Measurements from ENCODE around the gene ANK3.

ANK3 gene

DNA sequence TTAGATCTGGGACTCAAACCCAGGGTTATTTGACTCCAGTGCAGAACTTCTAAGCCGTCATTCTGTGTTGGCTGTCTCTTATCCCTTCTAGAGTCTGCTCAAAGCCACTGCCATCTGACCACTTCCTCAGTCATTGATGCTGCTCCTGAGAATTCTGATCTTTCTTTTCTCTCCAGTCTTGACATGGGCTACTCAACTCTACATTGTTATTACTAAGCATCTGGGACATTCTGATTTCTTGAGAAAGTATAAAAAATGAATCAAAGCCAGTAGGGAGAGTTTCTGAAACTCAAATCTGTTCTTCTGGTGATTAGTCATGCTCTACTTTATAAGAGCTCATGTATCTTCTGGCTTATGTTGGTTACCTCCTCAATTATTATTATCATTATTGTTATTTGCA, 48.7 kb downstream of the ANK3 start:
- DNase-seq: no peak

DNA sequence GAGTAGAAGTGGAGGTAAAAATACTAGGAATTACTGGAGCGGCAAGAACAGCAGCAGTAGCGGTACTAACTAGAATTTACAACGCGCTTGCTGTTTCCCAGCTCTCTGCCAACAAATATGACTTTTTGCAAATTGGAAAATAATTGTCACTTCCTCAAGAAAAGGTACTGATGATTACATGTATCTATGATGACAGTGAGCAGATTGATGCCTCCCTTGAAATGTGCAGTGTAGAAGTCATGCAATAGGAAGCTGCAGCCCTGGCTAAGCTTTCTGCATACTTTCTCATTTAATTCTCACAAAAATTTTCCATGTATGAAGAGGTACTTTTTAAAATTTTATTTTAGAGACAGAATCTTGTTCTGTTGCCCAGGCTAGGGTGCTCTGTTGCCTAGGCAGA, 49.9 kb downstream of the ANK3 start:
- no peak for DNase-seq

DNA sequence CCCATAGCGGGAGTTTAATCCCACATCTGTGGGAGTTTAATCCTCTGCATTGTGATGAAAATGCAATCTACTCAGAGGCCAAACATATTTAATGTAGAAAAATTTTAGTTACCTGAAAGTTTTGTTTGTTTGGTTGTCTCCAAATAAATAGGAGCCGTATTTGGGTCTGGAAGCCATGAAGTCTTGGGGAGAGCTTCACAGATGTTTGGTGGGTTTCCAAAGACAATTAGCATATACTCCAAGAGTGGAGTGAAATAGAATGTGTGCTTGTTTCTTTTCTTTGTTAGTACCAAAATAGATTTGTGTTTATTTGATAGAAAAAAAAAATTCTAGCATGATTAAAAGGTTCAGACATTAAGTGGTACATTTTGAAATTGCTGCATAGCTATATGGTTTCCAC, 50.9 kb downstream of the ANK3 start:
- no peak for DNase-seq

DNA sequence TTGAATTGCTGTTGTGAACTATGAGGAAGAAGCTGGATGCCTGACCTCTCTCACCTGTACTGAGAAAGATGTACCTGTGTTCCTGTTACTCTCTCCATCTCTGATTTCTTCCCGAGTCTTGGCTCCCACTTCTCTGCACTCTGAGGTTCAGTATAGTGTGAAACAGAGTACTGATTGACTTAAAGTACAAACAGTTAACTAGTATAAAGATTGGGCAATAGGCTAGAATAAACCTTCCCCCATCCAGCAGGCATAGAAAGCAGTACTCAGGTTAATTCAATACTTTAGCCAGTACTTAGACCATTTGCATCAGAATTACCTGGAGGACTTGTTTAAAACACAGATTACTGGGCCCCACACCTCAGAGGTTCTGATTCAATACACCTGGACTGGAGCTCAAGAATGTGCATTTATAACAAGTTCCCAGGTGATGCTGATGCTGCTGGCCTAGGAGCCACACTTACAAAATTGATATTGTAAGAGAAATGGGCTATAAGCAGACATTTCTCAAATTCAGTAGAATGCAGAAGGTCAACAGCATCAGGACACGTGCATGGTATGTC, 51.6 kb downstream of the ANK3 start:
- DNase-seq: no peak

DNA sequence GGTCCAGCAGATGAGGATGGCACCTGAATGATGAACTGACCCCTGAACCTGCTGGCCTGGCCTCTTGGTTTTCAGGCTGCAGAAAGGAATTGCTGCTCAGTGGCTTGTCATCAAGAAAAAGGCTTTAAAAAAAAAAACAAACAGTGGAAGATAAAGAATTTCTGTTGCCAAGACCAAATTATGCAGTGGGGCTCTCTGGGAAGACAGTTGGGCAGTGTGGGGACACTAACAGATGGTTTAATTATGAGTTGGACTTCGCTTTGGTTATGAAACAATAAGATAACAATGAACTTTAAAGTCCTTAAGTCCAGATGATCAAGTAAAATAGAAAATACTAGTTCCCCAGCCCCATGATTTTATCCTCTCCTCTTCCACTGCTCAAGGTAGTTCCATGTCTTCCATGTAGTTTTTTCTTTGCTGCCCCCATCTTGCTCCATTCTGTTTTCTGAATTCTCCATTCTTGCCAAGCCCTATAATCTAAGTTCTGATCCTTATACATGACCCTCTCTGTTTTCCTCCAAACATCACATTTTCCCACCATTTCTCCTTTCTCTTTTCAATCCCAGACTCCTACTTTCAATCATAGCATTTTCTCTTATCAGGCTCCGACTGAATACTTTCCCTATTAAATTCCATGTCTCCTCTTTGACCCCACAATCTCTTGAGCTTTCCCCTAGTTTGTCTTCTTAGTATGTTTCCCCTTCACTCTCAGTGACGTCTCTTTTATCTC, 52.6 kb downstream of the ANK3 start:
- no peak for DNase-seq

DNA sequence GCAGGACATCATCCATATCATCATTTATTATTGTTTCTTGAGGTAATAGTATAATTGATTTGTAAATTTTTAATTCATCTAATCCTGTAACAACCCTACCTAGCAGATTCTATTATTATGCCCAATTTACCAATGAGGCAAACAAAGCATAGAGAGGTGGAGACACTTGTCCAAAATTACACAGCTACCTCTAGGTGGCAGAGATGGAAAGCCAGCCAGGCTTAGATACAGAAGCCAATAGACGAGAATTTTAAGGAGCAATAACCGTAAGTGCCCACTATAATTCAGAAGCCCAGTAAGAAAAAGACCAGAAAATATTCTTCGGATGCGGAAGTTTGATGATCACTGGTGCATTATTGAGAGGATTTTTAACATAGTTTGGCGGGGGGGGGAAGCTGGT, 54.0 kb downstream of the ANK3 start:
- peak in 1 of 2 experiments; percentile 24 for DNase-seq

DNA sequence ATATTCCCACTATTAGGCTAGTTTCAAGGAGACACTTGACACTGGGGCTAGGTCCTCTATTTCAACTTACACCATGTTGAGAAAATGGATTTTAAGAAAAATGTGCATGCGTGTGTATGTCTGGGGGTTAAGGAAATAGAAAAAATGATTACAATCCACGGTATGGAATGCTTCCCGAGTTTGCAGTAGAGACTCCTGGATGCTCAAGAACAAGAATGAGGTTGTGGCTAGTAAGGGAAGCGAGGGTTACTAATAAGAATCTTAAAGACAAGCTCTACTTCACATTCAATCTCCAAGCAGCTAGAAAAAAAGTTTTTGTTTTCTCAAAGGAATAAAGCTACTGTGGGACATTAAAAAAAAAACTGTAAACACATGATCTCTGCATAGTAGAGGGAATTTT, 54.7 kb downstream of the ANK3 start:
- DNase-seq: no peak

DNA sequence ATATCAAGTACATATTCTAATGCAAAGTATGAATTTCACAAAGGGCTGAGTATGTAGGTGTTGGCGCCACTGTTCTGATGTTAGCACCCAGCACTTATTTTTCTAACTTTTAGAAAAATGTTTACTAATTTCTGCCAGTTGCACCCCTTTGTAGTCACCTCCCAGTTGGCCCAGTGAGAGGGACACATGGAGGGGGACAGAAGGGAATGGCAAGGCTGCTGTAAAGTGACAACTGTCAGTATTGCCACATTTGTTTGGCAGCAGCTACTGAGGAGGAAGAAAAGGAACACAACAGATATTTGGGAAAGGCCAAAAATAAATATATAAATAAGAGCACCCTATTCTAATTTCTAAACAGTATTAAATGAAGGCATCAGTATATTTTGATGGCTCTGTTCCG, 57.3 kb downstream of the ANK3 start:
- DNase-seq: no peak

DNA sequence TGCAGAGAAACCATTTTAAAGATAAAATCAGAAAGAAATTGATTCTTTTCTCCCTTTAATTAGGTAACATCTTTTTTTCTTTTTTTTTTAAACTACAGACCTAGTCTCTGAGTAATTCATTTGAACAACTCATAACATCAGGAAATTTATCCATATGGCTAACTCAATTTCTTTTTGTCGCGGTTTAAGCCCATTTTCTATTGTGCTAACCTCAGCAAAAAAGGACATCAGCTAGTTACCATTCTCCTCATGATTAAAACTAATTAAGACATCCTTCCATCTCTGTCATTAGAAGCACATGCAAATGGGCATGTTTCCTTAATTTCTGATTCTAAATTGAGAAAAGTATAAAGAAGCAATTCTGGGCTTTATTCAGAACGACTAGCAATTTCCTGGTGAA, 57.8 kb downstream of the ANK3 start:
- DNase-seq: no peak

DNA sequence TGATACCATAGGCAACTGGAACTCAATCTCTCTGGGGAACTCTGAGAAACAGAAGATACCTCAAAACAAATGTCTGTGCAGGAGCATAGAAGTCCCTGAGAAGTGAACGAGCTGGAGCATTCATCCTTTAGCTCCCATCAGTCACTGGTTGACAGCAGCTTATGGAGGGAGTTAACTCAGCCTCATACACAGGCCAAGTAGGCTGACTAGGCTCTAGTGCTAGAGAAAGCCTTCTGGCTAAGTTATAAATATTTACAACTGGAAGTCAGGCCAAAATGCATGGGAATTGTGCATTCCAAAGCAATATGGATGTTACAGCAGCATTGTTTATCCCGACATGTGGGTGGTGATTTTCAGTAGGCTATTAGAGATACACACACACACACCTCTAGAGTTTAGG, 66.5 kb downstream of the ANK3 start:
- no peak for DNase-seq

DNA sequence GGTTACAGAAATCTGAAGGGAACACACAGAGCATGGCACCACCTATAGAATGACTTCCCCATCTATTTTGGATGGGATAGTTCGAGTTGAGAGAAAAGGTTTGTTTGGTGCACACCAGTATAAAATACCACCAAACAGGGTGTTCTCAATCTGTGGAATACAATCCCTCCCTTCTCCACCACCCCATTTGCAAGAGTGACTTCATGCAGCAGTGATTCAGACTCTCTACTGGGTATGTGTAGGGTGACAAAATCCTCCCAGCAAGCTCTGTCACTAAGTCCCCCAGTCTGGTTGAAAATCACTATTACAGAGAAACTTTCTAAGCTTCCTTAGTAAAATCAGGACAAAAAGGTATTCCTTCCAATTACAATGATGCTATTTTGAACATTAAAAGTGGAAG, 69.0 kb downstream of the ANK3 start:
- no peak for DNase-seq

DNA sequence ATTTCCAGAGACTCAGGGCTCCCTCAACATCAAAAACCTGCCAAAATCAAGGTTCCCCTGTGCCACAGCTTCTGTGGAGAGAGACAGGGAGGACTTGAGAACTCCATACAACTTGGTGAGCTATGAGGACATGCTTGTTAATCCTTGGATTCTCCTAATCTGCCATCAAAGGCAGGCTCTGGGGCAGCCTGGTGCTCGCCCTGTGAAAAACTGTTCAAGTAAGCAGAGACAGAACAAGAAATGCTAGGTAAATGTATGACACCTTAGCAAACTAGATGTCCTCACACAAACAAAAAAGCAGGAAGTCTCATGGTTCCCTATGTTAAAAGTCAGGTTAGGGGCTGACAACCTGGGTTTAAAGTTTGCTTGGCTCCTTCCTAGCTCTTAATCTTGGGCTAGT, 73.6 kb downstream of the ANK3 start:
- DNase-seq: no peak

DNA sequence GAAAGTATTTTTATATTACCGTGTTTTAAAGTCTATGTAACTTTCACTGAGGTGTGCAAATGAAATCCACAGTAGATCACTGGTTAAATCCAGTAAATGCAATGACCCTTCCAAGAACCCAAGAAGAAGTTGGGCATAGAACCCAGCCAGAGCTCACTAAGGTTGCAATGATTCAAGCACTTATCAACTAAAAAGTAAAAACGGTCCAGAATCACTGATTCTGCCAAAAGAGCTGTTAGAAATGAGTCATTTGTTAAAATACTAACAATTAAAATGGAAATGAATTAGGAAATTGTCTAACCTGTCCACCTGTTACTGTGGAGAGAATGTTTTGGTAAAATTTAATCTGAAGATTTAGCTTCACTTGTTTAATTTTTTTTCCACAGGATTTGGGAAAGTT, 74.4 kb downstream of the ANK3 start:
- no peak for DNase-seq

DNA sequence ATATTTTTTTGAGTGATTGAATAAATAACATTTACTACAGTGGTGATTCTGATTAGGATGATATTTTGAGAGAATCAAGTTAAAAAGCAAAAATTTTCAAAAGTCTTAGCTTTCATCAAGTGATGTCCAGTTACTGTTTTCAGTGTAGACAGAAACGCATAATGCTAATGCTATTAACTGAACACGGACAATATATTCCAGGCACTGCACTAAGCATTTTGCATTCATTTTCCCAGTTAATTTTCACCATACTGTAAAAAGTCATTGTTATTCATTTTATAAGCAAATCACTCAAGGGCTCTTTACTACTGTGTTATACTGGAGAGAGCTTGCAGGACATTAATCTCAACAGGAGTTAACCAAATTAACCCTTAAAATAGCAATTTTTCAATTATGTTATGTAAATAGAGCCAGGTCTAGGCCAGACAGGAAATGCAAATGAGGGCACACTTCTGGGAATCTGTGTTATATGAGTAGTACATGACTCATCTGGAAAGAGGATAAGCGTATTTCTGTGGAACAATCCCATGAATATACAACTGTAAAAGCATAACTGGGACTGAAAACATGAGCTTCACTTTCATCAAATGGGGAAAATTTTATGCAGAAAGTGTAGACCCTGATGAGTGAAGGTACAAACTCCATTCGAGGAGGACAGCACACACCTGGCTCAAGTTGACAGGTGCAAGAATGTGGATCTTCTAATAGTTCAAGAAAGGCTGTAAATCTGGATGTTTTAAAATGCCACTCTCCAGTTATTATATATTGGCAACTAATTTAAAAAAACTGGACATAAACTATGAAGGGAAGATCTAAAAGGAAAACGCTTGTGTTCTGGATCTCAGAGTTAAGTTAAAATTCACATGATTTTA, 75.4 kb downstream of the ANK3 start:
- peak in 1 of 2 experiments; percentile 47 for DNase-seq

DNA sequence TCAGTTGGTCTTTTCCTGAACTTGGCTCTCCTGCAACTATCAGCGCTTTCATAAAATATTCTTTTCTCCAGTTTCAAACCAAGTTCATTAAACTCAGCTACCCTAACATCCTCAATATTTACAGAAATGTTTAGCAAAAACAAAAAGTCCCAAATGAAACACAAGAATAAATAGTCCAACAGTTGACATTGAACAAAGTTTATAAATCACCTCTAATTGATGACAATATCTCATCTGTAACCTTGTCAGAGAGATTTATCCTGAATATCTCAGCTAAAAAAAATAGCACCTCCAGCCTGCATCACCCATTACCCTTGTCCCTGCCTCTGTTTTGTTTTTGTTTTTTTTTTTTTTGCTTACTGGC, 76.1 kb downstream of the ANK3 start:
- no peak for DNase-seq

DNA sequence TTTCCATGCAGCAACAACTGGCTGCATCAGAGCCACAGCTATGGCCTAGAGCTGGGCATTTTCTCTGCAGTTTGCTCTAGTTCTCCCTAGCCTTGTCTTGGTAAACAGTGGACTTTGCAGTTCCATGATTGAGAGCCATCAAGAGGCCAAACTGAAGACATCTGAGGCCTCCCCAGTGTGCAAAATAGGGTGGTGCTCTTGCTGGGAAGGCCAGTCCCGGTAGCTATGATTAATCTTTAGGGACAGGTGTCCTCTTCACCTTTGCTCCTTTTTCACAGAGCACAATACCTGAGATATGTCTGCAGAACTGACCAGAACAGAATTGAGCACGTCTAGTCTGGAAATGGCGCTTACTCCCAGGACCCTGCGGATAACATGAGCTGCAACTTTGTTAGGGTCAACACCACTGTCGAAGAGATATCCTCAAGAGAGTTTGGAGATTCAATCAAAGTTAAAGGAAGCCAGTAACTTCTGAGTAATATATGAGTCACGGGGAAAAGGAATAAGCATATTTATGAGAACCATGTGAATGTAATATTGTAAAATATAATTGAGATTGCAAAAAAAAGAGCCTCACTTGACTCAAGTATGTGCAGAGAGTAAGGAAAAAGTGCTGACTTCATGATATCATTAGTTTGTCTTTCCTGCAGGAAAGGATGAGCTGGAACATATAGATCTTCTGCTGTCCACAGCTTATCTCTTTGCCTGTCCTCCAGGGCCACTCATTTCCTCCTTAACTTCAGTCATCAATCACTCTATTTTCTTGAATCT, 76.7 kb downstream of the ANK3 start:
- DNase-seq: peak in 1 of 2 experiments; percentile 16

DNA sequence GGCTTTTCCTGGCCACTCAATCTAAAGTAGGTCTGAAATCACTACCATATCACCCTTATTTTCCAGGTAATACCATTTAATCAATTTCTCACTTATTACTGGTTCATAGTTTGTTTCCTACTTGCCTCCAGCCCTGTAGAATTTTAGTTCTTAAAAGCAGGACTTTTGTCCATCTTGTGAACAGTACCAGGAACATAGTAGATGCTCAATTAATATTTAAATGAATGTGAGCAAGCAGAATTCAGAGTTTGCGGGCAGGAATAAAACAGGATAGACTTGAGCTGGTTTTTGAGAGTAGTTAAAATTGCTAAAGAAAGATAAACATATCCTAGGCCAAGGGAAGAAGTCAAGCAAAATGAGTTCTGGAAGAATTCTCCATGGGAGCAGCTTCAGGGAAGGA, 77.9 kb downstream of the ANK3 start:
- no peak for DNase-seq

DNA sequence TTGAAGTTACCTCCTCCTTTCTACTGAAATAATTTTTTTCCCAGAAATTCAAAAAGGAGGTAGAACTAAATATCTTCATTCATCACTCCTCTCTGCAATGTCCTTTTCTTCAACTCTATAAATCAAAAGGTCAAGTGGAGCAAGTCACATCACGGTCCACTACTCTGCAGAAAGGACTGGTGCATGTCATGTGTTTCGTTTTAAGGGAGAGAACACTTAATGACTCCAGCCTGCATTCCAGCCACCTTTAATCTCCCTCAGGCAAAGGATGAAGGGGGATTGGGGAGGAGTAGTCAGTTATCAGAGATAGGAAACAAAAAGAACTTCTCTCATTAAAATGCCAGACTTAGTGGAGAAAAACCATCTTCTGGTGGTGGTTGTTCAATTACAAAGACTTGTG, 78.9 kb downstream of the ANK3 start:
- no peak for DNase-seq

DNA sequence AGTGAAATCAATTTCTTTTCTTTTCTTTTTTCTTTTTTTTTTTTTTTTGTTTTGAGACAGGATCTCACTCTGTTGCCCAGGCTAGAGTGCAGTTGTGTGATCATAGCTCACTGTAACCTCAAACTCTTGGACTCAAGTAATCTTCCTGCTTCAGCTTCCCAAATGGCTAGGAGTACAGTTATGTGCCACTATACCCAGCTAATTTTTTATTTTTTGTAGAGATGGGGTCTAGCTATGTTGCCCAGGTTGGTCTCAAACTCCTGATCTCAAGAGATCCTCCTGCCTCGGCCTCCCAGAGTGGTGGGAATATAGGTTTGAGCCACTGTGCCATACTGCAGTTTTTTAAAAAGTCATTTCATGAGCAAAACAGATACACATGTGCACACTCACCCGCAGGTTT, 79.8 kb downstream of the ANK3 start:
- no peak for DNase-seq

DNA sequence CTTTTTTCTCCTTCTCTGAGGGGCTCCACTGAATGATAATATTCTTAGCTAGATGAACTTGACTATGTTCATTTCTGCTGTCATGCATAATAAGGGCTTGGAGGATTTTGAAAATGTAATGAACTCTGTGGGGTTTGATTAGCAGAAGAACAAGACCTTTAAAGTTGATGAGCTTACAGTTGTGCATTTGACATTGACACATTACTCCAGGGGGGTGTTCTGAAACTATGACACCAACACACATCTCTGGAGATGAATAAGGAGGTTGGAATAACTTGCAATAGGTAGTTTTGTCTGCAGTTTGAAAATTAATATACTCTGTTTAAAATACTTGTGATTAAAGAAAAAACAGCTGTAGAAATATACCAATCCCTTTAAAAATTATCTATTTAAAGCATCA, 80.3 kb downstream of the ANK3 start:
- no peak for DNase-seq

DNA sequence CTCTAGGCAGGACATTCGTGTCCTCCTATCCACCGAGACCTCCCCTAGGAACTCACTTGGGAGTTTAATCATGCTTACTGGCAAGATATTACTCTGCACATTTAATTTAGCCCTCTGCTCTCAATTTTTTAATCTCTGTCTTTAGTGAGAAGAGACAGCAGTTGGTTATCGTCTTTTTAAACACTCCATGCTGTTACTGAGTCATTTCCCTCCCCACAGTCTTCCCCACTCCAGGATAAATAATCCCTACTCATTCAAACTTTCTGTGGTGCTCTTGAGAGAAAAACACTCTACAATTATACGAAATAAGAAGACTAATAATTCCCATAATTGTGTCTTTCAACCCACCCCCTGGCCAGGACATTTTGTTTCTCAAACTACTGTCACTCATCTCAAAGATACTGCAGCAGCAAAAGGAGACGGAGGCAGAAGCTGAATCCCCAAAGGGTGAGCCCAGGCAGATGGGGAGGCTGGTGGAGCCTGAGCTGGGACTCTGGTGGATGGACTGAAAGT, 84.2 kb downstream of the ANK3 start:
- no peak for DNase-seq

DNA sequence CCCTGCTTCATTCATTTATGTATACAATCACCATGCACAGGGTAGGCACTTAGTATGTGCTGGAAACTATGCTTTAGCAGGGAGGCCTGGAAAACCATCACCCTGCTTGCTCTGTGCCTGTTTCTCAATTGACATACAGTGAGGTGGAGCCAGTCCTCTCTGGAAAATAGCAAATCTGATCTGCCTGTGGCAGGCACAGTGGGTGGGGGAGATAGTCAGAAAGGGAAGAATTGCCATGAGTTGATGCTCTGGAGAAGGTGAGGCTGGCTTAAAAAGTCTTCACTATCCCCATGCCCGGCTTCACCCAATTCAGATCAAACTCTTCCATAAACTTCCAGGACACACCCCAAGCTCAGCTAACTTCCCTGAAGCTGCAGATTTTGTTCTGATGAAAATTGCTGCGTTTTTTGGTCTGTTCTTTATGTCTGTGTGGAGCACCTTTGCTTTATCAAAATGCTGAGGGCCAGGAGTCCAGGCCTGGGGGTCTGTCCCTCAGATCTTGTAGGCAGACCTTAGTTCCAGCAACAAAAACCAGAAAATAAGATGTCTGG, 84.8 kb downstream of the ANK3 start:
- DNase-seq: no peak

DNA sequence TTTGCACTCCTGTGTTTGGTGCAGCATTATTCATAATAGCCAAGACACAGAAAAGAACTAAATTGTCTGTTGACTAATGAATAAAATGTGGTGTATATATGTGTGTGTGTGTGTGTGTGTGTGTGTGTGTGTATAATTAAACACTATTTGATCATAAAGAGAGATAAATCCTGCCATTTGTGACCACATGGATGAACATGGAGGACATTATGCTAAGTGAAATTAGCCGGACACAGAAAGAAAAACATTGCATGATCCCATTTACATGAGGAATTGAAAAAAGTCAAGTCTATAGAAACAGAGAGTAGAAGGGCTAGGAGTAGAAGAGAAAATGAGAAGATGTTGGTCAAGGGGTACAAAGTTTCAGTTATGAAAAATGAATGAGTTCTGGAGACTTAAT, 85.9 kb downstream of the ANK3 start:
- no peak for DNase-seq

Data from SW 1271 (cell line).